Epithelial cell of prostate (primary cell): ENCODE measurements around the gene OPA3.
A peak's percentile ranks its signal among the peaks of the same experiment; 100 is the strongest.
"Not testable (repeated sequence)": the region's sequence is repeated elsewhere in the genome, so short reads cannot be mapped to it uniquely, and the experiment has no call there.

Source experiments
- DNase-seq: peaks from one replicate; pipeline ENCODE4 v3.0.0-alpha.2; 2011; ENCODE audit warnings: low read depth, low spot score
- H3K27ac ChIP-seq: fragments of 450-650 bp; 2 replicates; pipeline ENCODE4 v1.5.1; 2017; ENCODE audit warnings: mild to moderate bottlenecking

The OPA3 gene

DNA sequence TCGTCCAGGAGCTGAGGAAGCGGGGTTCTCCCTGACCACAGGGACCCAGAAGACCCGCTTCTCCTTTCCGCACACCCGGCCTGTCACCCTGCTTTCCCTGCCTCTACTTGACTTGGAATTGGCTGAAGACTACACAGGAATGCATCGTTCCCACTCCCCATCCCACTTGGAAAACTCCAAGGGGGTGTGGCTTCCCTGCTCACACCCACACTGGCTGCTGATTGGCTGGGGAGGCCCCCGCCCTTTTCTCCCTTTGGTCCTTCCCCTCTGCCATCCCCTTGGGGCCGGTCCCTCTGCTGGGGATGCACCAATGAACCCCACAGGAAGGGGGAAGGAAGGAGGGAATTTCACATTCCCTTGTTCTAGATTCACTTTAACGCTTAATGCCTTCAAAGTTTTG is 58.5 kb downstream of the OPA3 start:
- no peak for DNase-seq
- no peak overlapping the region for H3K27ac ChIP-seq

DNA sequence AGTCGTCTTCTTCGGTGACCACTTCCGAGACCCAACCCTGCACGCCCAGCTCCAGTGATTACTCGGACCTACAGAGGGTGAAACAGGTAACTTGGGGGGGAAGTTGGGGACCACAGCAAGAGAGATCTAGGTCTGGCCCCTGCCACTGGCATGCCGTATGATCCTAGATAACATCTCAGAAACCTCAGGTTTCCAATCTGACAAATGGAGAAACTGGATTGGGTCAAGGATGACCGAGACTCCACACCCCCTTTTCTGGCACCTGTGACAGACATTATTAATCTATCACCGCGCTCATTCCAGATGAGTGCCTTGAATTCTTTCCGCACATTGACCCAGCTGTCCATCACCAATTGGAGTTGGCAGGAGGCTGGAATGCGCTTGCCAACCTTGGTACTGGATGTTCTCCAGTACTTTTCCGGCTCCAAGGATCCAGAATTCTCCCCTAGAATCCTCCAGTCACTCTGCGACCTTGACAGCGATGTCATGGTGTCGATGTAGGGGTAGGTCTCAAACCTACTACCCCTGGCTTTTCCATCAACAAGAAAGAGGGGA is 60.0 kb downstream of the OPA3 start:
- no peak for DNase-seq
- H3K27ac ChIP-seq = no peak overlapping the region

- H3K27ac ChIP-seq = peak overlapping the region; percentile 7
Measured at GRCh38 chr19:45523642-45524256, 60.9 kb downstream of the OPA3 start.

DNA sequence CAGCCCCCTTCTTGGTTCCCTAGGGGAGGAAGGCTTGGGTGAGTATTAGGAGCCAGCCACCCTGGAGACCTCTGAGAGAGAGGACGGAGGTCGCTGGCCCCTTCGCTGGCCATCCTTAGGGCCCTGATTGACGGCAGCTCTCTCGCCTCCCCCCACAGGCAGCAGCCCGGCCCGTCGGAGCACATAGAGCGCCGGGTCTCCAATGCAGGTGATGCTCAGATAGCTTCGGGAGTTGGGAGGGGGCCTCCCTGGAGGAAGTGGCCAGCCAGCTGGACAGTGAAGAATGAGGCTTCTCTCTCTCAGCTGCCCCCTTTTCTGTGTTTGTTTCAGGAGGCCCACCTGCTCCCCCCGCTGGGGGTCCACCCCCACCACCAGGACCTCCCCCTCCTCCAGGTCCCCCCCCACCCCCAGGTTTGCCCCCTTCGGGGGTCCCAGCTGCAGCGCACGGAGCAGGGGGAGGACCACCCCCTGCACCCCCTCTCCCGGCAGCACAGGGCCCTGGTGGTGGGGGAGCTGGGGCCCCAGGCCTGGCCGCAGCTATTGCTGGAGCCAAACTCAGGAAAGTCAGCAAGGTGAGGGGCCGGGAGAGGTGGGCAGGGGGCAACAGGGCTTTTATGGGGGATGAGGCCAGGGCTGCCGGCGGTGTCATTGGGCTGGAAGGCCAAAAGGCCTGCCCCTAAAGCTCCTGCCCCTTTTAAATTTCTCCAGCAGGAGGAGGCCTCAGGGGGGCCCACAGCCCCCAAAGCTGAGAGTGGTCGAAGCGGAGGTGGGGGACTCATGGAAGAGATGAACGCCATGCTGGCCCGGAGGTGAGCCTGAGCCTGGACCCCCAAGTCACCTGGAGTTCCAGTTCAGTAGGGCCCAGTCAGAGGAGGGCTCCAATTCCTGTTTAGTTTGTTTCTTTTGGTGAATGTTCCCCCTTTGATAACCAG is 62.3 kb downstream of the OPA3 start:
- no peak for DNase-seq
- no peak overlapping the region for H3K27ac ChIP-seq

More at GRCh38 chr19:45523642-45524256, 60.9 kb downstream of the OPA3 start:
- no peak for DNase-seq

GRCh38 chr19:45518469-45518826 is 66.2 kb downstream of the OPA3 start:
- no peak overlapping the region for H3K27ac ChIP-seq
- DNase-seq = no peak

- DNase-seq = no peak
- no peak overlapping the region for H3K27ac ChIP-seq
Measured at GRCh38 chr19:45517641-45518468, 66.7 kb downstream of the OPA3 start.

DNA sequence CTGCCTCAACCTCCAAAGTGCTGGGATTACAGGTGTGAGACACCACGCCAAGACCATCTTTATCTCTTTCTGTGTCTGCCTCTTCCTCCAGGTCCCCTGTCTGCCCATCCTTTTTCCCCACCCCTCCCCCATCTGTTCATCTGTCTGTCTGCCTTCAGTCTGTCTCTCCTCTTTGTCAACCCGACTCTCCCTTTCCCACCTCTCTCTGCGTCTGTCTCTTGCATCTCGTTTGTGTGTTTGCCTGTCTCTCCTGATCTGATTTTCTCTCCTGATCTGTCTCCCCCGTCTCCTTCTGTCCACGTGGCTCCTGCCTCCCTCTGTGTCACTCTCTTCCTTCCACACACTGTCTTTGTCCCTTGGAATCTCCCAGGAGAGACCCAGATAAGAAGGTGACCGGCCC is 67.4 kb downstream of the OPA3 start:
- DNase-seq = no peak
- no peak overlapping the region for H3K27ac ChIP-seq

DNA sequence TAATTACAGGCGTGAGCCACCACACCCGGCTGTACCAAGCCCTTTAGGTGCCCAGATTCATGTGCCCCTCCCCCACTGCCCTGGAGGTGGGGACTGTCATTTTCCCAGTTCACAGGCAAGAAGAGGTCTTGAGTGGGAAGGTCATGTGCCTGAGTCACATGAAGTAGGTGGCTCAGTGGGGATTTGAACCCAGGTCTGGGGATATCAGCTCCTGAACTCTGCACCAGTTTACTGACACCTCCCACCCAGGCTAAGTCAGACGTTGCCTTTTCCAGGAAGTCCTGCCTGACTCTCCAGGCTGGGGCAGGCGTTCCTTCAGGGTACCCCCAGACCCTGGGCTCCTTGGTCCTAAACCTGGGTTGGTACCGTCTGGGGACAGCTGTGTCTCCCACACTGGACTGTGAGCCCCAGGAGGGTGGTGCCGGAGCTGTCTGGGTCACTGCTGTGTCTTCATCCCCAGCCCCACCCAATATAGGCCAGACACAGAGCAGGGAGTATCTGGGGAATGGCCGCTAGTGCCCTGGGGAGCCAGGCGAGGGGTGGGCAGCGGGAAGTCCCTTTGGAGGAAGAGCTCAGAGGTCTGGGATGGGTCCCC is 68.7 kb downstream of the OPA3 start:
- DNase-seq = no peak
- H3K27ac ChIP-seq = no peak overlapping the region

DNA sequence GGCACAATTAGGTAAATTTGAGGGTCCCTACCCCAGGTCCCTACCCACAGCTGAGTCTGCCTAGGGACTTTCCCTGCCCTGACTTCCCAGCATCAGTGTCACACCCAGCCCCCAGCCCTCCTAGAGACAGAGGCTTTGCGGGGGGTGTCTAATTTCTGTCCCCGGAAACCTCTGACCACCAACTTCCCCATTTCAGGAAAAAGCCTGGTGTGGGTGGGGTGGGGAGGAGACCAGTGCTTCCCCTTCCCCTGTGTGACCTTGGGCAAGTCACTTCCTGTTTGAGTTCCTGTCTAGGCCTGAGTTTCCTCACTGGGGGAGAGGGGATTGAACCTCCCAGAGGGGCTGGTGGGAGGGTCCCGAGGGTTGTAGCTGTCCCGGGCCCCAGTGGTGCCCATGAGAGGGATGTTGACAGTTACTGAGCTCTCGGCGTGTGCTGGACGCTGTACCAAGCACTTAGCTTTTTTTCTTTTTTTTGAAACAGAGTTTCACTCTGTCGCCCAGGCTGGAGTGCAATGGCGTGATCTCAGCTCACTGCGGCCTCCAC is 69.4 kb downstream of the OPA3 start:
- H3K27ac ChIP-seq = peak overlapping the region; percentile 25

GRCh38 chr19:45514376-45515051 is 70.1 kb downstream of the OPA3 start:
- DNase-seq = no peak
- H3K27ac ChIP-seq = peak overlapping the region; percentile 25

More for the DNA sequence above, 69.4 kb downstream of the OPA3 start:
- no peak for DNase-seq

GRCh38 chr19:45512881-45513483 is 71.6 kb downstream of the OPA3 start:
- no peak overlapping the region for H3K27ac ChIP-seq
- DNase-seq = no peak

- no peak overlapping the region for H3K27ac ChIP-seq
- no peak for DNase-seq
Measured at GRCh38 chr19:45511074-45511473, 73.5 kb downstream of the OPA3 start.

GRCh38 chr19:45510352-45510751 is 74.2 kb downstream of the OPA3 start:
- not testable (repeated sequence) for H3K27ac ChIP-seq, DNase-seq

DNA sequence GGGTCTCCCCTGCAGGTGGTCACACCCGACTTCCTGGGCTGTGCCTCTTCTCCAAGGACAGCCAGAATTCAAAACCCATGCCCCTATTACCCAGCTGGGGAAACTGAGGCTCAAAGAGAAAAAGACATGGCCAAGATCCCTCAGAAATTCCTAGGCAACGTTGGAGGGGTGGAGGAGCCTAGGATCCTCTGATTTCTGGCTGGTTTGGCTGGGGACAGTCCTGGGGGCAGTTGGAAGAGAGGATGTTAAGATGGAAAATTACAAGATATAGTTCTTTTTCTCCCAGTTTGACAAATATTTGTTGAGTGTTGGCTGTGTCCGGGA is 74.9 kb downstream of the OPA3 start:
- DNase-seq = no peak
- H3K27ac ChIP-seq = peak overlapping the region; percentile 95

- DNase-seq = no peak
- peak overlapping the region; percentile 95 for H3K27ac ChIP-seq
Measured at GRCh38 chr19:45508861-45509691, 75.5 kb downstream of the OPA3 start.

DNA sequence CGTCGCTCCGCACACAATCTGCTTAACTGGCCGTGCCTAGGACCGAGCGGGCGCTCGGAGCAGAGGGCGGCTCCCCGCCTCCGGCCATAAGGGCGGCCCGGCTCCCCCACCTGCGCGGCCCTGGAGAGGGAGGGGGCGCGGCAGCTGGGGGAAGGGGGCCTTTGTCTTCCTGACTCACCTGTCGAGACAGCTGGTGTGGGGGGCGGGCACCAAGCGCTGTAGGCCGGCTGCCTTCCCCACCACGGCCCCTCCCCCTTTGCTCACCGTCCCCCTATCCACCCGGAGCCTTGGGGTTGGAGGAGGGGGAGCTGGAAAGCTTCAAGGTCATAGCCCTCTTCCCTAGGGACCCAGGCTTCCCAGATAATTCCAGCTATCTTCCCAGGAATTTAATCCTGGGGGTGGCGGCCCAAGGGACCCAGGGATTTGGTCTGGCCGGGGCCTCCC is 76.2 kb downstream of the OPA3 start:
- peak overlapping the region; percentile 95 for H3K27ac ChIP-seq
- no peak for DNase-seq

DNA sequence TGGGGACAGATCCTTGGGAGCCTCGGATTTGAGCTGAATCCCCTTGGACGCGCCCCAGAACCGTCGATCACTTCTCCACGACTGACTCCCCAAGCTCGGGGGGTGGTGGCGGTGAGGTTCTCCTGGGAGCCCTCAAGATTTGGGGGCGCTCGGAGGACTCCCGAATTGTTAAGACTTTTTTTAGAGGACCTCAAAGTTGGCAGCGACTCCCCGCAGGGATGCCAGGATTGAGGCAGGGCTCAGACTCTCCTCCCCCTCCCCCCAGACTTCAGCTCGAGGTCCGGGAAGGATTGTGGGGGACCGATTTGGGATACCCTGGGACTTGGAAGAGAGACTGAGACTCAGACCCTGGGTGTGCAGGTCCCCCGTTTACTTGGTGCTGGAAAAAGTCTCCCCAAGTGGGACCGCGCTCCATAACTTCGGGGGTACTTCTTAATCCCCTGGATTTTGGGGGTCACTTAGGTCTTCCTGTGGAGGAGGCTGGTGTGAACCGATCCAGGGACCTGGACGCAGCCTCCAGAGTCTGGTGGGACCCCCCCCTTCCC is 76.7 kb downstream of the OPA3 start:
- DNase-seq = no peak
- H3K27ac ChIP-seq = peak overlapping the region; percentile 95
